Renal cortex interstitium (tissue), 11 donors: Measurements from ENCODE around the gene DYNLT4. TPM values are rescaled to one million over a fixed set of nuclear protein-coding genes. Genes with fewer than 3 reads are reported as not detected.
"Not testable (repeated sequence)": the region's sequence is repeated elsewhere in the genome, so short reads cannot be mapped to it uniquely, and the experiment has no call there.

Source experiments
- DNase-seq, 11 donors: peaks; one replicate each; pipeline ENCODE4 v3.0.0-alpha.2; 2013; ENCODE audit warnings: low read depth in 9 of 11, low spot score in 4 of 11; ENCODE audit errors: extremely low read depth in 1 of 11
- polyA plus RNA-seq, 3 donors: library from polyadenylated mRNA; unstranded; fragments of 120-200 nt; gene quantifications; one replicate each; pipeline ENCODE4 v1.2.1, GENCODE V29; 2013; ENCODE audit not compliant: insufficient read length in 3 of 3

Gene DYNLT4
- polyA plus RNA-seq, 3 donors: 0.24 to 0.39 TPM; not detected in 1

DNA sequence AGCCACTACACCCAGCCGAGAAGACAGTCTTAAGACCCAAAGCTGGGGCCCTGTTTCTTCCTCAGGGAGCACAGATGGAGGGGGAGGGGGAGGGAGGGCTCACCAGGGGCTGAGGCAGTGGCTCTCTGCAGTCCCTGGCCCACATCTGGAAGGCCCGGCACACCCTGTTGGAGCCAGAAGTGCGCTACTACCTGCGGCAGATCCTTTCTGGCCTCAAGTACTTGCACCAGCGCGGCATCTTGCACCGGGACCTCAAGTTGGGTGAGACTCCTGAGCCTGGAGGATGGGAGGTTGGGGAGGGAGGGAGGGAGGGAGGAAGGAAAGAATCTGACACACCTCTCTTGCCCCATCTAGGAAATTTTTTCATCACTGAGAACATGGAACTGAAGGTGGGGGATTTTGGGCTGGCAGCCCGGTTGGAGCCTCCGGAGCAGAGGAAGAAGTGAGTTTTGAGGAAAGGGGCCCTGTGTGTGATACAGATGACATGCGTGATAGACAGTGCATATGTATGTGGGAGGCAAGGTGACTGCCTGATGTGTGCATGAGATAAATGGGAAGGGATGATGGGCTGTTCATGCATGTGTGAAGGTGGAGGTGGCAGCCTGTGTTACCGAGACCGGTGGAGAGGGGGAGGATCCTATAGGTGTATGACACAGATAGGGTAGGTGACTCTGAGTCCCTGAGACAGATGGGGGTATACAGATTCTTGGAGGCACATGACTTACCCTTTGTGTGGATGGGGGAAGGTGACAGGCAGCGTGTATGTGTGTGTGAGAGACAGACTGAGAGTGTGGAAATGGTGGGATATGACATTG, 5.5 kb downstream of the DYNLT4 start:
- DNase-seq: peak in 1 of 11 donors; percentile 28

DNA sequence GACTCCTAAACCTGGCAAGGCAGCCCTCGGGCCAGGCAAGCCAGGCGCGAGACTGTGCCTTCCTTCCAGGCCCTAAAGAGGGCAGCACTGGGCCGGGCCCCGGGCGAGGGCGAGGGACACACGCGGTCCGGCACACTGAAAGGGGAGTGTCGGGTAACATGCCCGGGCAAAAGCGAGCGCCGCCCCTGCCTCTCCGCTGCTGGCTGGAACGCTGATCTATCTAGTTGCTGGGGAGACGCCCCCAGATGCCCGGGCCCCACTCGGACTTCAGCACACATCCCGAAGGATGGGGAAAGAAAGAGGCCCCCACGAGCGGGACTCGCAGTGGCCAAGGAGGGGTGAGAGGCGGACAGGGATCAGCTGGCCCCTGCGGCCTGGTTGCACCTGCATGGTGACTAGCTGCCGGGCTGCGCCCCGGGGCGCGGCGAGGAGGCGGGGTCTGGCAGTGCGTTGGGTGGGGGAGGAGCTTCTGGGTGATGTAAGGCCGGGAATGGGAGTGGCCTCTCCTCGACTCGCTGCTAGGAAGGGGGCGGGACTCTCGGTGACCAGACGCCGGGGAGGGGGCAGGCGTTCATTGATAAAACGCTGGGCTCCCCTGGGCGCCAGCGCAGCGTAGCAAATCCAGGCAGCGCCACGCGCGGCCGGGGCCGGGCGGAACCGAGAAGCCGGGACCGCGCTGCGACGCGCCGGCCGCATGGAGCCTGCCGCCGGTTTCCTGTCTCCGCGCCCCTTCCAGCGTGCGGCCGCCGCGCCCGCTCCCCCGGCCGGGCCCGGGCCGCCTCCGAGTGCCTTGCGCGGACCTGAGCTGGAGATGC, 7.2 kb downstream of the DYNLT4 start, which contains the start of gene PLK3:
Gene PLK3, plus strand, starts transcription at position 608 of the 815 bp plus-strand sequence. Its CDS starts 87 bp downstream, at position 695.
- DNase-seq: peak in 10 of 11 donors; percentile 92 to 96 (median 96)

DNA sequence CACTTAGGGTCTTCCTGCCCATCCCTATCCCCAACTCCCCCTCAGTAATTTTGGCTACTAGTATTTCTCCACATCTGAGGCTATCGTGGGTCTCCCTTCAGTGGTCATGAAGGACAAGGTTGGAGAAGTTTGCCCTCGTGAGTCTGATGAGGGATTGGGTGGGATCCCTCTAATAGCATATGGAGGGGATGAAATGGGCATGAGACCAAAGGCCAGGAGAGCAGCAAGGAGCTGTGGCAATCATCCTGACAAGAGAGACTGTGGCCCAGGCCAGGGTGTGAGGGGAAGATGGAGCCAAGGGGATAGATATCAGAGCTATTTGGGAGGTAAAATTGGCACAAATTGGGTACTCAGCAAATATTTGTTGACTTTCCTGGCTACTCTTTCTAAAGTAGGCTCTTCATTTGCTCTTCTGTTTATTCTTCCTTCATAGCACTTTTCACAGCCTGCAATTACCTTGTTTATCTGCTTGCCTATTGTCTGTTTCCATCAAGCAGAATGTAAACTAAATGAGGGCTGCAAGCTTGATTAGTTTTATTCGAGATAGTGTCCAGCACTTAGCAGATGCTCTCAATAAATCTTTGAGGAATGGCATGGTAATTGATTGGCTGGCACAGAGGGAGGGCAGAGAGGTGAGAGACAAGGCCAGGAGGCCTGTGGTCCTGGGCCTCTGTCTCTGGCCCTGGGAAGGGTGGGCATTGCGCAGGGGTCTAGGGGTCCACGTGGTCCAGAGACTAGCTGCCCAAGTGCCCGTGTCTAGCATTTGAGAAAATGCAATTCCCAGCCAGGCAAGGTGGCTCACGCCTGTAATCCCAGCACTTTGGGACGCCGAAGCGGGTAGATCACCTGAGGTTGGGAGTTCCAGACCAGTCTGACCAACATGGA, 8.4 kb downstream of the DYNLT4 start:
- DNase-seq: no peak

DNA sequence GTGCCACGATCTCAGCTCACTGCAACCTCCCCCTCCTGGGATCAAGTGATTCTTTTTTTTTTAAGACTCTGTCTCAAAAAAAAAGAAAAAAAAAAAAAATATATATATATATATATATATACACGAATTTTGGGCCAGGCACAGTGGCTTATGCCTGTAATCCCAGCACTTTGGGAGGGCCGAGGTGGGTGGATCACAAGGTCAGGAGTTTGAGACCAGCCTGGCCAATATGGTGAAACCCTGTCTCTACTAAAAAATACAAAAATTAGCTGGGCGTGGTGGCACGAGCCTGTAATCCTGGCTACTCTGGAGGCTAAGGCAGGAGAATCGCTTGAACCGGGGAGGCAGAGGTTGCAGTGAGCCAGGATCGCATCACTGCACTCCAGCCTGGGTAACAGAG, 9.3 kb downstream of the DYNLT4 start:
- not testable (repeated sequence) for DNase-seq

DNA sequence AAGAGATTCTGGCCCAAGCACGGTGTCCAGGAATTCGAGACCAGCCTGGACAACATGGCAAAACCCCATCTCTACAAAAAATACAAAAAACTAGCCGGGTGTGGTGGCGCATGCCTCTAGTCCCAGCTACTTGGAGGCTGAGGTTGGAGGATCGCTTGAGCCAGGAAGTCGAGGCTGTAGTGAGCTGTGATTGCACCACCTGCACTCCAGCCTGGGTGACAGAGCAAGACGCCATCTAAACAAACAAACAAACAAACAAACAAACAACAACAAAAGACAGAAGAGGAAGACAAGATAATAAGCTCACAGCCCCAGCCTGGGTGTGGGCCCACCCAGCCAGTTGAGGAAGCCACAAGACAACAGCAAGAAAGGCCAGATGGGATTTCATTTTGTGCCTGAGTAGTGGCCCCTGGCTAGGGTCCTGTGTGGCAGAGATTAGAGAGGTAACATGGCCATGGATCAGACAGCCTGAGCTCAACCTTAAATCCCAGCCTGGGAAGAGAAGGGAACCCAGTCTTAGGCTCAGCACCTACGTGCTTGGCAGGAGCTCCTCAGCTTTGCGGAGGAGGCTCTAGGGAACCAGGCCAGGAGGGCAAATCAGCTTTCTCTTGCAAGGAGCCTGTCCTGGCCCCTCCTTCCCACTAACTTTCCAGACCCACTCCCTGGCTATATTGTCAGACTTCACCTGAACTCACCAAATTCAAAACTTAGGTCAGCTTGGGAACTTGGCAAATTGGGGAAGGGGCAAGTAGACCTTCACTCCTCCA, 14.2 kb downstream of the DYNLT4 start:
- no peak for DNase-seq

DNA sequence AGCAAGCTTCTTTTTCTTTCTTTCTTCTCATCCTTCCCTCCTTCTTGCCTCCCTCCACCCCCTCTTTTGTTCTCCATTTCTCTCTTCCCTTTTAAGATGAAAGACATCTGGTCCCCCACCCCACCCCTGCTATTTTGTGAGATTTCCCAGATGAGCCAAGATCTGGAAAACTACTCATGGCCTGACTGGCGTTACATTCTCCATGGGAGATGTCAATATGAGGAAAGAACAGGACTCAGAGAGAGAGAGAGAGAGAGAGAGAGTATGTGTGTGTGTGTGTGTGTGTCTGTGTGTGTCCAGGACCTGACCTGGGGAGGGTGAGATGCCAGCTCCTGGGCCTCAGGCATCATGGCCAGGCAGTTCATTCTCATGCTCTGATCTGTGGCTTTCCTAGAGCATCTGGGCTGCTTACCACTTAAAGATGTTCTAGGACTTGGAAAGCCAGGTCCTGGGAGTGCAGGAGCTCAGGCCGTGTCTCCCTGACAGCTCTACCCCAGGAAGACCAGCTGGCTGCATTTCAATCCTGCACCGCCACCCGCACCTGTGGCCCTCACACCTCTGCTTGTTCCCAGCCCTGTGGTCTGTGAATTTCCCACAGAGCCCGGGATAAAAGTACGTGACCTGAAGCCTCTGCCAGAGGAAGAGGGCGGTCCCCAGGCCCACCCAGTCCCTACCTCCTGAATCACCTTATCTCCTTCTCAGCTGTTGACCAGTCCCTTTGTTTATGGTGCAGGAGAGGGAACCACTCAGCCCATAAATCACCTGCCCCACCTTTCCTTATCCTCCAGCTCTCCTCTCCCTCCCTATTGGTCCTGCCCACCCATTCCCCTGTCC, 16.0 kb downstream of the DYNLT4 start:
- no peak for DNase-seq

DNA sequence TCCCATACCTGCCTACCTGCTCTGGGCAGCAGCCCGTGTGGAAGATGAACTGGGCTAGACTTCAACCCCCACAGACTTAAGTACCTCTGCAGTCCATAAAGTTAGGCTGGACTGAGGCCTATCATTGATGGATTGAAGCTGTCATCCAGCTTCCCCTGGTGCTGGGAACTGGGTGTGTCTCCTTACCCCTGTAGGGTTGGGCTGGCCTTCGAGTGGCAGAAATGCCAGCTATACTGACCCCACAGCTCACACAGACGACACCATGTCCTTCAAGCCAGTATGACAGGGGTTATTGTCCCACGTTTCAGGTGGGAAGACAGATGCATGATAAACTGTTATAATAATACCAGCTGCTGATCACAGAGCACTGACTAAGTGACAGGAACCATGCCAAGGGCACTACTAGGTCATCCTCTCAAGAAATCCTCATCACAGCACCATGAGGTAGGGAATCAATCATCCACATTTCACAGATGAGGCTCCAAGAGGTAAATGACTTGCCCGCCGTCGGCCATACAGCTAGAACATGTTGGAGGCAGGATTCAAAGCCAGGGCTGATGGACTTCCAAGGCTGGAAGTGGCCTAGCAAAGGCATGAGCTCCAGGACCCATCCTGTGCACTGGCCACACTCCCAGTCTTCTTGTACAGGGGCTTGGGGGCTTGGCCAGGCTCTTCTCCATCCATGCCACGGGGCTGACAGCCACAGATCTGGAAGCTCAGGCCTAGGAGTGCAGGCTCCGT, 18.9 kb downstream of the DYNLT4 start, which contains the start of gene BEST4:
Gene BEST4, minus strand, starts transcription at position 51 of the 741 bp plus-strand sequence. CDS start 465 bp downstream, outside the sequence.
- DNase-seq: no peak

DNA sequence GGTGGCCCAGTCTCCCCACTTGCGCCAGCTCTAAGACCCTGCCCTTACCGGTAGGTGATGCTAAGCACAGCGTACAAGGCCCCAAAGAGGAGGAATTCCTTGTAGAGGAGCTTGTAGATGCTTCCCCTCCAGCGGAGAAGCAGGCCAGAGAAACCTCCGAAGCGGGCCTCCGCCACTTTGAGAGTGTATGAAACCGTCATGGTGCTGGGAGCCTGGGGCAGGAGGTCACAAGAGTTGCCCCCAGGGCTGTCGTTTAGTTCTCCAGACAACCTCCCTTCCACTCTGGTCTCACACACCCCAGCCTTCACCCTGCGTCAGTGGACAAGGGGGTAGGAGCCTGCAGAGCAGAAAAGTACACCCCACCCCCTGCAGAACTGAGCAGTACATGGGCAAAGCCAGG, 19.6 kb downstream of the DYNLT4 start:
- no peak for DNase-seq

DNA sequence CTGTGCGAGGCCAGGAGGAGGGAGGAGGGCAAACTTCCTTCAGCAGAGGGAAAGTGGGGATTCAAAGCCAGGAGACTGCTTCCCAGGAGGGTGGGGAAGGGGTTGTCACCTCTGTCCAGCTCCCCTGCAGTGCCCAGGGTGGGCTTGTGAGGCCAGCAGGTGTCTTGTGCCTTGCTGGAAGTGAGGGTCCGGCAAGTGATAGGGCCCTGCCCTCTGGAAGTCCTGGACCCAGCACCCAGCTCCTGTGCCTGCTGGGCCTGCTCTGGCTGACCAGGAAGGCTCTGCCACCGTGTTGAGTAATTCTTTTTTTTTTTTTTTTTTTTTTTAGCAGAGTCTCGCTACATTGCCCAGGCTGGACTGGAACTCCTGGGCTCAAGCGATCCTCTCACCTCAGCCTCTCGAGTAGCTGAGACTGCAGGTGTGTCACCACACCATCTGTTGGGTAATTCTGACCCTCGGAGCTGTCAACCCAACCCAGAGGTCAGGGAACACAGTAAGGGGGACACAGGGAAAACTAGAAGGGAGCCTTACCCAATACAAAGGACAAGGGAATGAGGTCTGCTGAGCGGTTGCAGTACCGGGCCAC, 20.2 kb downstream of the DYNLT4 start:
- no peak for DNase-seq

DNA sequence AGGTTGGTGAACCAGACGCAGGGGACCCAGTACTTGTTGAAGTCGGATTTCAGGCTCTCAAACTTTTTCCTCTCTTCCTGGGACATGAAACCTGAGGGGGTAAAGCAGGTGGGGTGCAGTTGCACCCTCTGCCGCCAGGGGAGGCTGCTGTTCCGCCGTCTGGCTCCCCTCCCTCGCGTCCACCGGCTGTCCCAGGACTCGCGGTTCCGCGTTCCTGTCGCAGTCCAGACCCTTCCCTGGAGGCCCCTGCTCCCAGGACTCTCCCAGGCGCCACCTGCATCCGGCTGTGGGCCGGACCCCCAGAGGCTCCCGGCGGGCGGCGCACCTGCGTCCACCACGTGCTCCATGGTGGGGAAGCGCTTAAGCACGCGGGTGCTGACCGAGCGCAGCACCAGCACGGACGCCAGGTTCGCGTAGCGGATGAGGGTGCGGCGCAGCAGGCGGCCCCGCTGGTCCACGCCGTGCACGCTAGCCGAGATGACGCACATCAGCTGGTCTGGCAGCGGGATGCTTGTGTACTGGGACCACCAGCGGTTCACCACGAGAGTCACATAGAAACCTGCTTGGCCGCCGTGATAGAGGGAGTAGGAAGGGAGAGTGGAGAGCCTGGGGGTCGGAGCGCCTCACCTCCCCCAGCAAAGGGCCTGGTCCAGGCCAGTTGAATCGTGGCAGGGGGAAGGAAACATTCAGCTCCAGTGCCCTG, 20.9 kb downstream of the DYNLT4 start:
- peak in 2 of 11 donors; percentile 72 to 74 for DNase-seq

DNA sequence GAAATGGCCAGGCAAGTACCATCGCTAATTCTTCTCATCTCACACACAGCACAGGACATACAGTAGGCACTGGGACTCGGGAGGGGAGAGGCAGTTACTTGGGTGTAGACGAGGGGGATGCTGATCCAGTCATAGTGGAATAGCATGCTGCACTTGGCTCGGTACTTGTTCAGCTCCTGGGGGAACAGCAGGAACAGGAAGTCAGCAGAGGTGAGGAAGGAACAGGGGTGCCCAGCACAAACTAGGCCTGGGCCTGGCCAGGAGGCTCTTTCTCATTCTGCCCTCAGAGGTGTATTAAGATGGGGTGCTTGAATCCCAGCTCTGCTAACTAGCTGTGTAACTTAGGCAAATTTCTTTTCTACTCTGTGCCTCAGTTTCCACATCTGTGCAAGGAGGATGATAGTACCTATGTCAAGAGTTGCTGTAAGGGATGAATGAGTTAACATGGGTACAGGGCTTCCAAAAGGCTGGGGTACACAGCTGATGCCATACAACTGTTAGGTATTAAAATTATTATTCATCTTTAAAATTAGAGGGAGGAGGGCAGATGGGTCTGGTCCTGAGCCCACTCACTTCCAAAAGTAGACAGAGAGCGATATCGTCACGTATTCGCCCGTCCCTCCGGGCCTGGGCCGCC, 21.5 kb downstream of the DYNLT4 start:
- DNase-seq: no peak

DNA sequence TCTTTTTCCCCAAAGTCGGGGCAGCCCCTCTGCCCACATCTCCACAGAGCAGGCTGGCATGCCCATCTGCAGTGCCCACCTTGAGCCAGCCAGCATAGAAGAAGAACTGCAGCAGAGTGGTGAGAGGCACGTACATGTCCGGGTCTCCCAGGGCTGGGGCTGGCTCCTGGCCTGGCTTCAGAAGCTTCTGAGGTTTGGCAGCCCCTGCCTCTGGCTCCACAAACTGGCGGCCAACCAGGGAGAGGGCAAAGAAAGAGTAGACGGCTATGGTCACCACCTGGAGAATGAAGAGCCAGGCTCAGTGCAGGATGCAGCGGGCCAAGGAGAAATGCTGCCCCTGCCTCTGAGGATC, 22.1 kb downstream of the DYNLT4 start:
- DNase-seq: no peak

DNA sequence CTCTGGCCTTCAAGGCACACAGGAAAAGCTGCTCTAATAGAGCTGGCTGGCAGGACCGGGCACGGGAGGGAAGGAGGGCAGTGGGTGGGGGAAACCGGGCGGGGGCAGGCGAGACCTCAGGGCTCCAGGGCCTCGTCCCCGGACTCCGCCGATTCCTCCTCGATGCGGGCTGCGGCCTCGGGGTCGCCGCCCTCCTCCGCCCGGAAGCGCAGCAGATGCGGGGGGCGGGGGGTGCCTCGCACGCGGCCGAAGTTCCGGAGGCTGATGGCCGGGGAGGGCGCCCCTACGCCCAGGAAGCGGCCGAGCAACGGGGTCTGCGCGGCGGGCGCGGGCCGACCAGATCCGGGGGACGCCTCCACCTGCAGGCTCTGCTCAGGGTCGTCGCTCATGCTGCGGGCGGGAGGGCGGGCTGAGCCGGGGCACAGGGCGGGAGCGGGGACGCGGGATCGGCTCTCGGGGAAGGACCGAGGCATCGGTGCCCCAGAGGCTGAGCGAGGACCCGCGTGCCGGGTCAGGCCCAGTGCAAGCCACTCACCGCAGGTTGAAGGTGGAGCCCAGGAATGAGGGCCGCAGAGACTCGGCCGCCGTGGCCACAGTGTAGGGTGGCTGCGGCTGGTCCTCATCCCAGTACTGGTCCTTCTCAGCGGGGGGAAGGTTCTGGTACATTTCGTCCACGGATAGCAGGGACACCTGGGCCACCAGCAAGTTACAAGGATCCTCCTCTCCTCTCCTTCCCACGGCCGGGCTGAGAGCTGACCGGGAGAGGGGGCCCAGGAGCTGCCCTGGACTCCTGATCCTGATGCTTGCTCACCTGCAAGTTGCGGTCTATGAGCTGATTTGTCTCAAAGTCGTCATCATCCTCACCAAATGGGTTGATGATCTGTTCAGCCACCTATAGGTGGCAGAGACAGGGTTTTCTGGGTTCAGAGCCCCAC, 22.8 kb downstream of the DYNLT4 start:
- no peak for DNase-seq

DNA sequence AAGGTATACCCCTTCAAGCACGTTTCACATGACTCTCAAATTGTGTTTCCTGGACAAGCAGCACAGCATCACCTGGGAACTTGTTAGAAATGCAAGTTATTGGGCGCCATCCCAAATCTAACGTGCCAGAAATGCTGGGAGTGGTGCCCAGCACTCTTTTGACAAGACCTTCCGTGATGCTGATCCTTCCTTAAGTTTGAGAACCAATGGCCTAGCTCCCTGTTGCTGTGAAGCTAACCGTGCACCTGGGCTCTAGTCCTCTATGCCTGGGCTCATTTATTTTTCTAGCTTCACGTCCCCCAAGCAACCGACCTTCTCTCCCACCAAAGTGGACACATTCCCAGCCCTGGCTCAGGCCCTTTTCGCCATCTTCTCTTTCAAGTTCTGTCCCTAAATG, 23.5 kb downstream of the DYNLT4 start:
- DNase-seq: no peak
